Activated effector memory CD4-positive, alpha-beta T cell treated with Interleukin-2 at 50 U/mL for 16 hours (primary cell): Measurements from ENCODE around the gene AP4E1.
"Not testable (repeated sequence)": the region's sequence is repeated elsewhere in the genome, so short reads cannot be mapped to it uniquely, and the experiment has no call there.

Source experiments
- DNase-seq: peaks from one replicate; pipeline ENCODE4 v3.0.0-alpha.2; 2020

The AP4E1 gene

DNA sequence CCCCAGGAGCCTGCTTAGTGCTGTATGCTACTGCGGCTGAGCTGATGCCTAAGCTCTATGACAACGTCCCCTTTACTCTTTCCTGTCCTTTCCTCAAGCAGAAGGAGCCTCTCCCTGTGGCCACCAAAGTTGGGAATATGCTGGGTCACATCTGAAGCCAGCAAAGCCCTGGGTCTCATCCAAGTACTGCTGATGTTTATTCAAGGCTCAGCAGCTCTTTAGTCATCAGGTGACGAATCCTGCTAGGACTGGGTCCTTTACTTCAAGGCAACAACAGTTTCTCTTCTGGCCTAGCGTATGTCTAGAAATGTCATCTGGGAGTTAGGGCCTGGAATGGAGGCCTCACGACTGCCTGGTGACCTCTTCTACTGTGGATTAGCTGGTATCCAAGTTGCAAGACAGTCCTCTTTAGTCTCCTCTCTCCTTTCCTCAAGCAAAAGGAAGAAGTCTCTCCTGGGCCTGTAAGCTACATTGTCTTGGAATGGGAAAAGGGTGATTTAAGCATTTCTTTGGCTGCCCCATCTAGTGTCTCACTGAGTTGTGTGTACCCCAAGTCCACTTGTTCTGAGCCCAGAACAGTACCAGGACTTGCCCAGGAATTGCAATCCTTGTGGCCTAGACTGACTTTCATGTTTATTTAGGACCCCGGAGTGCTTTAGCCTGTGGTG is 122.3 kb downstream of the AP4E1 start:
- no peak for DNase-seq

DNA sequence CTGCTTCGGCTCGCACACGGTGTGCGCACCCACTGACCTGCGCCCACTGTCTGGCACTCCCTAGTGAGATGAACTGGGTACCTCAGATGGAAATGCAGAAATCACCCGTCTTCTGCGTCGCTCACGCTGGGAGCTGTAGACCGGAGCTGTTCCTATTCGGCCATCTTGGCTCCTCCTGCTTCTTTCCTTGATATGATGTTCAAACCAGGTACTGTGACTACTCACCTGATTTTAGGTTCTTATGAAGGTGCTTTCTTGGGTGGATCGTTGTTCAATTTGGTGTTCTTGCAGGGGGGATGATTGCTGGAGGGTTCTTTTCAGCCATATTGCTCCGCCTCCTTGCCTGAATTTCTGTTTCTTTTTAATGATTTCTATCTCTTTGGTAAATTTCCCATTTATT is 129.0 kb downstream of the AP4E1 start:
- not testable (repeated sequence) for DNase-seq

DNA sequence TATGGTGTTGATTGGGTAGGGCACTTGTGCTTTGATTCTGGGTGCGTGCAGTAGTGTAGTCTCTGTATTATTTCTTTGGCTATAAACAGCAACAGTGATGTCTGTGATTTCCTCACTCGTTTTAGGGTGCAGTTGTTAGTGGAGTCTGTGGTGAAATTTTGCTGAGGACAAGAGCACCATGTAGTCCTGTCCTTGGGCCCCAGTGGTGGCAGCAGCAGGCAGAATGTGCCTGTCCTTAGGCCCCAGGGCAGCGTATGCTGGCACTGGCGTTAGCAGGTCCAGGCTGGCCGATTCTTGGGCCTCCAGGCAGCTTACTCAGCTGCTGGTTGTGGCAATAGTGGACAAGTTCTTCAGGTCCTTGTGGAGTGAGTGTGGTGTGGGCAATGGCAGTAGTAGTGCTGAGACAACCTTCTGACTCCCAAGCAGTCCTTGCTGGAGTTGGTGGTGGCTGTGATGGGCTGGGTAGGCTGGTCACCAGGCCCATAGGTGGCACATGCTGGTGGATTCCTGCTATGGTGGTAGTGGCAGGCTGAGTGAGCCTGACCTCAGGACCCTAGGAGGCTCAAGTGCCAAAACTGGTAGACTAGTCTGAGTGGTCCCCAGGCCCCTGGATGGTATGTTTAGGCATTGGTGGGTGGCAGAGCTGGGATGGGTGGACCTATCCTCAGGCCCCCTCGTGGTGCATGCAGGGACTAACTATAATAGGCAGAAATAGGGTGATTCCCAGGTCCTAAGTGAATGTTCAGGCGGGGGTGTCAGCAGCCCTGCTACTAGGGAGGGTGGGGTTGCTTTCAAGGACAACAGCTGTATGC is 129.9 kb downstream of the AP4E1 start:
- no peak for DNase-seq

DNA sequence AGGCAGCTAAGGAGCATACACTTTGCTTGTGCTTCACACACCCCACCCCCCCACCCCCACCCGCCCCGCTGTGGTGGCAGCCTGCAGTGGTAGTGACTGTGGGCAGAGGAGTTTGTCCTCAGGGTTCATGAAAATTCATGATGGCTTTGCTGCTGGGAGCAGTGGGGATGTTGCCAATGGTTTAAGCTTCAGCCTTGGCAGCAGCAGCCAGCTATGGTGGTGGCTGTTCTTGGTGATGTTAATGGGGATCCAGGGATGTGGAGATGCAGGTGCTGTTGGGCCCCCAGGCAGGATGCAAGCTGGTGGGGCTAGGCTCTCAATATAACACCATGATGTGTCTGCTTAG is 130.5 kb downstream of the AP4E1 start:
- no peak for DNase-seq

DNA sequence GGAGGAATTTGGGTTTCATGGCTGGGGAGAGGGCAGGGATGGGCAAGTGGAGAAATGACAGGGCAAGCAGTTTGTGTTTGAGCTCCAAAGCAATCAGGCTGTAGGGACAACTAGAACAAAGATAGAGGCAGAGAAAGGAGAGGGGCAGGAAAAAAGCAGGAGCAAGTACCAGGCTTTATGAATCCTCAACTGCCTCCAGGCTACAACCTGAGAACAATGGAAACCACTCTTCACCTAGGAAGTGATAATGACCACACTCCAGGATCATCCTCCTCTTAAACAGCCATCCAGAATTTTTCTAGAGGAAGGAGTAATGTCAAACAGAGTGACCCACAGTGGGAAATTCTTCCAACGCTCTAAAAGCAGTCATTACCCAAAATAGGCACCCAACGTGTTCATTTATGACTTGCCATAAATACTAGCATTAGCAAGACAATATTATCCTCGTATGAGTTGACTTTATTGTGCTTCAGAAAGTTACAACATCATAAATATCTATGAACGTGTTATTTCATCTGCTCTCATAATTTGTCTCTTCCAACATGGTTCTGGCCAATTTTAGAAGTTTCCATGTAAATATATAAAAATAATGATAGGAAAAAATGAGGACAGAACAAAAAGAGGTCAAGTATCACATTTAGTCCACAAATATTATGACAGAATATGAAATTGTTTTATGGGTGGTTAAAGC is 135.7 kb downstream of the AP4E1 start:
- DNase-seq, result no peak

DNA sequence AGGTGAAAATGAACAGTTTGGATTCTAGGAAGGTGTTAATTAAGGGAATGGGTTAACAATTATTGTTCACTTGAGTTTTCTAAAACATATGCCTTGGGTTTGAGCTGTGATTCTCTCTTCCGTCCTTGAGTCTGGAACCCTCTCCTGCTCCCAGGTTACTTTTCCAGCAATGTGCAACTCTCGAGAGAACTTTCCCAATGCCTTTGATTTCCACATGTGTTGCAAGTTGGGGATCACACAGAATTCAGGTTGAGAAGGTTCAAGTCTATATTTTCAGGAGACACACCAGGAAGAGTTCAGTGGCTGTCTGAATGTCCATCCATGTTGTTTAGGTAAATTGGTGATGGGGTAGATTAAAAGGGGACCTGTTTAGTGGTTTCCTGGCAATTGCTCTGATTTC is 137.5 kb downstream of the AP4E1 start:
- DNase-seq, result no peak

- no peak for DNase-seq
These were observed 138.4 kb downstream of the AP4E1 start for GRCh38 chr15:51046799-51047449.

GRCh38 chr15:51048308-51048707 is 139.8 kb downstream of the AP4E1 start:
- no peak for DNase-seq

- no peak for DNase-seq
These were observed 140.6 kb downstream of the AP4E1 start for GRCh38 chr15:51049081-51049480.

GRCh38 chr15:51051776-51052175 is 143.3 kb downstream of the AP4E1 start:
- no peak for DNase-seq

DNA sequence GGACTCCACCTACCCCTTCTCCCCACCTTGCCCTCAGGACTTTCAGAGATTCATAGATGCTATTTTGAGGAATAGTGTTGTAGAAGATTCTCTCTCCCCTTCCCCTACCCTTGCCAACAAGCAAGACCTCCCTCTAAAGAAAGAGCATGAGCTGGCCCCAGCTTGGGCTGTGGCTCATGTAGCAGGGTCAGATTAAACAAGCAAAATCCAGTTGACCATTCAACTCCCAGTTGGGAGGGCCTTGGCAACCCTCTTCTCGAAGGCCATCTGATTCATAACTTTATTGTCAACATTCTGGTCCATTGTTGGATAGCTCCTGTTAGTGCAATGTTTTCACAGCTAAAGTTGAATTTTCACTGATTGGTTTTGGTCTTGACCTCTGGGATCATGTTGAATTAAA is 145.1 kb downstream of the AP4E1 start:
- no peak for DNase-seq

- no peak for DNase-seq
These were observed 146.1 kb downstream of the AP4E1 start for GRCh38 chr15:51054535-51054934.
